ENCODE results near the gene SOS2. TPM values are rescaled to one million over a fixed set of nuclear protein-coding genes. Genes with fewer than 3 reads are reported as not detected.

SOS2 gene
- total and polyA plus RNA-seq, 2 donors (not counting 1 experiment from before 2014, with no cell fraction given), result 9.6 to 51.0 TPM

GRCh38 chr14:50225974-50226297 lies 5.4 kb downstream of the SOS2 start:
- TF ChIP-seq, protein P1, sequence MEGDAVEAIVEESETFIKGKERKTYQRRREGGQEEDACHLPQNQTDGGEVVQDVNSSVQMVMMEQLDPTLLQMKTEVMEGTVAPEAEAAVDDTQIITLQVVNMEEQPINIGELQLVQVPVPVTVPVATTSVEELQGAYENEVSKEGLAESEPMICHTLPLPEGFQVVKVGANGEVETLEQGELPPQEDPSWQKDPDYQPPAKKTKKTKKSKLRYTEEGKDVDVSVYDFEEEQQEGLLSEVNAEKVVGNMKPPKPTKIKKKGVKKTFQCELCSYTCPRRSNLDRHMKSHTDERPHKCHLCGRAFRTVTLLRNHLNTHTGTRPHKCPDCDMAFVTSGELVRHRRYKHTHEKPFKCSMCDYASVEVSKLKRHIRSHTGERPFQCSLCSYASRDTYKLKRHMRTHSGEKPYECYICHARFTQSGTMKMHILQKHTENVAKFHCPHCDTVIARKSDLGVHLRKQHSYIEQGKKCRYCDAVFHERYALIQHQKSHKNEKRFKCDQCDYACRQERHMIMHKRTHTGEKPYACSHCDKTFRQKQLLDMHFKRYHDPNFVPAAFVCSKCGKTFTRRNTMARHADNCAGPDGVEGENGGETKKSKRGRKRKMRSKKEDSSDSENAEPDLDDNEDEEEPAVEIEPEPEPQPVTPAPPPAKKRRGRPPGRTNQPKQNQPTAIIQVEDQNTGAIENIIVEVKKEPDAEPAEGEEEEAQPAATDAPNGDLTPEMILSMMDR (IDR thresholded peaks at IDR 0.05), result no peak
- TF ChIP-seq EZH2 (IDR thresholded peaks at IDR 0.05; ENCODE audit: borderline replicate concordance, insufficient read depth, low read depth, low read length, poor library complexity, severe bottlenecking), result no peak
- Histone ChIP-seq H3K4me2 (replicated peaks; ENCODE audit: low read depth, low read length, poor library complexity, severe bottlenecking) (peak overlapping the region; percentile 16), H4K20me1 (ENCODE audit: control insufficient read depth, insufficient read depth, low read length, poor library complexity, severe bottlenecking) (peaks cover 48% of the 10 kb centered on the region), H3K9me3 (ENCODE audit: control extremely low read depth in 1 of 3, control insufficient read depth in 2 of 3, insufficient read depth in 1 of 3, low read length in 2 of 3) (no peaks in the 10 kb centered on the region), H3K36me3 (replicated peaks in 1 of 2; ENCODE audit: control extremely low read depth in 1 of 2, control insufficient read depth in 1 of 2, extremely low read depth in 1 of 2, insufficient read depth in 2 of 2, low read length in 1 of 2) (no peaks in the 10 kb centered on the region), H3K4me3 (ENCODE audit: control extremely low read depth in 1 of 5, extremely low read depth in 1 of 5, insufficient read depth in 1 of 5, low read depth in 2 of 5, low read length in 4 of 5) (no peak overlapping the region), H3K4me1 (ENCODE audit: control insufficient read depth in 2 of 2, insufficient read depth in 2 of 2, low read length in 2 of 2) (peaks cover 19 to 21% of the 10 kb centered on the region in 2 donors), H2AFZ (ENCODE audit: insufficient read depth, low read depth, low read length, poor library complexity, severe bottlenecking) (no peak overlapping the region), H3K79me2 (ENCODE audit: control insufficient read depth, insufficient read depth, low read length) (peaks cover 93% of the 10 kb centered on the region), H3K9ac (ENCODE audit: low read length) (no peak overlapping the region), H3K27ac (ENCODE audit: low read length in 2 of 2) (peak overlapping the region in 1 of 2 donors; percentile 55), H3K27me3 (replicated peaks in 1 of 4; ENCODE audit: control extremely low read depth in 1 of 4, control insufficient read depth in 3 of 4, insufficient read depth in 4 of 4, low read length in 3 of 4) (no peaks in the 10 kb centered on the region)
- ChIA-PET POLR2A (no interaction called here), CTCF (interaction anchor here (0.7 kb wide), 1 partner anchor 114 kb away, joined by 3 read pairs; no protein-coding TSS in a partner anchor)
- ATAC-seq (ENCODE audit: low read depth) (no peak), DNase-seq (no peak)
- Mint-ChIP-seq H3K27ac (no peak overlapping the region), H3K4me3 (no peak overlapping the region), H3K9me3 (ENCODE audit: insufficient read depth) (no peaks in the 10 kb centered on the region), H3K27me3 (no peaks in the 10 kb centered on the region), H3K4me1 (peaks cover 57% of the 10 kb centered on the region)
- WGBS (ENCODE audit: insufficient coverage), result 65% methylated on average over 4 of the region's 5 CpGs
- intact Hi-C loops (cut with micrococcal nuclease), result no loop called here

DNA sequence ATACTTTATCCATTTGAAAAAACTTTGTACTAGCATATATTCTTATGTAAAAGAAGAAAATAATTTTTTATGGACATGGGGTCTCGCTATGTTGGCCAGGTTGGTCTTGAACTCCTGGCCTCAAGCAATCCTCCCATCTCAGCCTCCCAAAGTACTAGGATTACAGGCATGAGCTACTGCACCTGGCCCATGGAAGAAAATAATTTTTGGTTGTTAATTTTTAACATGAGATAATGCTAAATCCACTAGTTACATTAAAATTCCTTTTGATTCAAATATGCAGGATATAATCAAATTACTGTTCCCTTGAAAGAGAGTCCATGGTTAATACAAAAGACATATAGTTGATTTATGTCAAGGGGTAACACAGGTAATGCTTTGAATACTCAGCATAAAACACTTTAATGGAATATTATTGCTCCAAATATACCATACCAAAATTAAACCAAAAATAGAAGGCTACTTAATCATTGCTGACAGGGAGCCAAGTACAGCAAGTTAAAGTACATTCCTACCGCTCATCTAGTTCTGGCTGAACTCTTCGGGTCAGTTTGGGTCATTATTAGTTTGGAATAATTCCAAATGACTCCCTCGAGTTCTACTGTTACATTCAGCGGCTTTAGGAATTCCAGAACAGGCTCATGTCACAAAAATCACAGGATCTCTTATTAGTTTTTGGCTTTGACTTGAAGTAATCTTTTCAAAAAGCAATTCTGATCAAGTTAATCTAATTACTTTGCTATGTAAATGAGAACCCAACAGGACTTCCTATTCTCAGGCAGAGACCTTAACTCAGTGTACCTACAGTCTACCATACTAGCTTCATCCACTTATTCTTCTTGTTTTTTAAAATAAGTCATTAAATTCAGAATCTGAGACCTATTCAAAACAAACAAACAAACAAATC lies 6.1 kb downstream of the SOS2 start:
- H3K9ac ChIP-seq (ENCODE audit: low read length), result no peak overlapping the region
- DNase-seq (no peak), ATAC-seq (ENCODE audit: low read depth) (no peak)
- no peak overlapping the region for H3K4me3 ChIP-seq (ENCODE audit: control extremely low read depth in 1 of 5, extremely low read depth in 1 of 5, insufficient read depth in 1 of 5, low read depth in 2 of 5, low read length in 4 of 5)
- Mint-ChIP-seq H3K27ac (no peak overlapping the region), H3K27me3 (no peaks in the 10 kb centered on the region), H3K9me3 (ENCODE audit: insufficient read depth) (no peaks in the 10 kb centered on the region), H3K4me1 (peaks cover 56% of the 10 kb centered on the region), H3K4me3 (no peak overlapping the region)
- peak overlapping the region; percentile 16 for H3K4me2 ChIP-seq (replicated peaks; ENCODE audit: low read depth, low read length, poor library complexity, severe bottlenecking)
- no peaks in the 10 kb centered on the region for H3K27me3 ChIP-seq (replicated peaks in 1 of 4; ENCODE audit: control extremely low read depth in 1 of 4, control insufficient read depth in 3 of 4, insufficient read depth in 4 of 4, low read length in 3 of 4)
- H2AFZ ChIP-seq (ENCODE audit: insufficient read depth, low read depth, low read length, poor library complexity, severe bottlenecking), result no peak overlapping the region
- no peaks in the 10 kb centered on the region for H3K36me3 ChIP-seq (replicated peaks in 1 of 2; ENCODE audit: control extremely low read depth in 1 of 2, control insufficient read depth in 1 of 2, extremely low read depth in 1 of 2, insufficient read depth in 2 of 2, low read length in 1 of 2)
- H3K9me3 ChIP-seq (ENCODE audit: control extremely low read depth in 1 of 3, control insufficient read depth in 2 of 3, insufficient read depth in 1 of 3, low read length in 2 of 3), result no peaks in the 10 kb centered on the region
- no CpG with 5 or more reads among the region's 5 CpGs for WGBS (ENCODE audit: insufficient coverage)
- peaks cover 95% of the 10 kb centered on the region for H3K79me2 ChIP-seq (ENCODE audit: control insufficient read depth, insufficient read depth, low read length)
- intact Hi-C loops (cut with micrococcal nuclease), result no loop called here
- POLR2A ChIA-PET, result no interaction called here
- peaks cover 18 to 21% of the 10 kb centered on the region in 2 donors for H3K4me1 ChIP-seq (ENCODE audit: control insufficient read depth in 2 of 2, insufficient read depth in 2 of 2, low read length in 2 of 2)
- no peak for TF ChIP-seq EZH2 (IDR thresholded peaks at IDR 0.05; ENCODE audit: borderline replicate concordance, insufficient read depth, low read depth, low read length, poor library complexity, severe bottlenecking)
- TF ChIP-seq, protein P1 (IDR thresholded peaks at IDR 0.05), result no peak
- peaks cover 48% of the 10 kb centered on the region for H4K20me1 ChIP-seq (ENCODE audit: control insufficient read depth, insufficient read depth, low read length, poor library complexity, severe bottlenecking)
- H3K27ac ChIP-seq (ENCODE audit: low read length in 2 of 2), result peak overlapping the region in 1 of 2 donors; percentile 55
- CTCF ChIA-PET, result interaction anchor here (0.7 to 1.5 kb wide), 2 partner anchors 115 to 373 kb away, joined by 3 read pairs; partner anchors contain the start of gene NEMF
